ENCODE results near the gene SNED1.

- TF ChIP-seq CTCF (IDR thresholded peaks at IDR 0.05; ENCODE audit: insufficient read depth, low read length): no peak
- no peak for TF ChIP-seq POLR2AphosphoS5 (IDR thresholded peaks at IDR 0.05; ENCODE audit: low read depth)
- TF ChIP-seq GABPA (IDR thresholded peaks at IDR 0.05; ENCODE audit: low read depth): no peak
- TF ChIP-seq REST (IDR thresholded peaks at IDR 0.05; ENCODE audit: insufficient replicate concordance, low read depth): no peak
Observed at GRCh38 chr2:241073166-241074064, 75.0 kb downstream of the SNED1 start.
